ENCODE measurements around the gene FOXR2. TPM values are rescaled to one million over a fixed set of nuclear protein-coding genes. Genes with fewer than 3 reads are reported as not detected.

Gene FOXR2, protein sequence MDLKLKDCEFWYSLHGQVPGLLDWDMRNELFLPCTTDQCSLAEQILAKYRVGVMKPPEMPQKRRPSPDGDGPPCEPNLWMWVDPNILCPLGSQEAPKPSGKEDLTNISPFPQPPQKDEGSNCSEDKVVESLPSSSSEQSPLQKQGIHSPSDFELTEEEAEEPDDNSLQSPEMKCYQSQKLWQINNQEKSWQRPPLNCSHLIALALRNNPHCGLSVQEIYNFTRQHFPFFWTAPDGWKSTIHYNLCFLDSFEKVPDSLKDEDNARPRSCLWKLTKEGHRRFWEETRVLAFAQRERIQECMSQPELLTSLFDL
- not detected in 3 replicates for total RNA-seq
- long read RNA-seq = 0 reads

DNA sequence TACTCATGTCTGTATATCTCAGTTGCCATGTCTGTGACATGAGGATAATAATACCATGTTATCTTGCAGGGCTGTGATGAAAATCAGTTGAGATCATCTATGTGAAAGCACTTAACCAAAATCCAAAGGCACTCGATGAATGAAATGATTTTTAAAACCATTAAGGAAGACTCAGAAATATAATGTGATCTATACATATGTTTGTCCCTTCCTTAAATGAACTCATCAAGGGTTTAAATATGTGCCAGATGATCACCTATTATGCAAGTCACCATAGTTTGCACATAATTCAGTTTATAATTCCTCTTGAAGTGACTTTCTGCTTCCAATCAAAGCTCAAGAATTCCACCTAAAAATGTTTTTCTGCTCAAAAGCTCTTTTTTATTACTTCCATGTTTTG lies at the start of gene FOXR2:
TSS of gene FOXR2 (plus strand) at position 301 of the 400 bp plus-strand sequence. CDS start 312 bp downstream, outside the sequence.
- H3K4me3 Mint-ChIP-seq (ENCODE audit: unreplicated experiment) = no peak within 1 kb of the TSS
- no peaks in the 10 kb centered on the region for H3K27me3 Mint-ChIP-seq (ENCODE audit: low read depth)
- no peaks in the 10 kb centered on the region for H3K36me3 Mint-ChIP-seq (ENCODE audit: low read depth)
- H3K4me1 Mint-ChIP-seq (ENCODE audit: low read depth) = no peaks in the 10 kb centered on the region
- no peak for DNase-seq (ENCODE audit: low spot score)
- no peak within 1 kb of the TSS for H3K27ac Mint-ChIP-seq (ENCODE audit: unreplicated experiment)
- TF ChIP-seq, protein P1, sequence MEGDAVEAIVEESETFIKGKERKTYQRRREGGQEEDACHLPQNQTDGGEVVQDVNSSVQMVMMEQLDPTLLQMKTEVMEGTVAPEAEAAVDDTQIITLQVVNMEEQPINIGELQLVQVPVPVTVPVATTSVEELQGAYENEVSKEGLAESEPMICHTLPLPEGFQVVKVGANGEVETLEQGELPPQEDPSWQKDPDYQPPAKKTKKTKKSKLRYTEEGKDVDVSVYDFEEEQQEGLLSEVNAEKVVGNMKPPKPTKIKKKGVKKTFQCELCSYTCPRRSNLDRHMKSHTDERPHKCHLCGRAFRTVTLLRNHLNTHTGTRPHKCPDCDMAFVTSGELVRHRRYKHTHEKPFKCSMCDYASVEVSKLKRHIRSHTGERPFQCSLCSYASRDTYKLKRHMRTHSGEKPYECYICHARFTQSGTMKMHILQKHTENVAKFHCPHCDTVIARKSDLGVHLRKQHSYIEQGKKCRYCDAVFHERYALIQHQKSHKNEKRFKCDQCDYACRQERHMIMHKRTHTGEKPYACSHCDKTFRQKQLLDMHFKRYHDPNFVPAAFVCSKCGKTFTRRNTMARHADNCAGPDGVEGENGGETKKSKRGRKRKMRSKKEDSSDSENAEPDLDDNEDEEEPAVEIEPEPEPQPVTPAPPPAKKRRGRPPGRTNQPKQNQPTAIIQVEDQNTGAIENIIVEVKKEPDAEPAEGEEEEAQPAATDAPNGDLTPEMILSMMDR (IDR thresholded peaks at IDR 0.05) = no peak
- peaks cover 17% of the 10 kb centered on the region for H3K9me3 Mint-ChIP-seq (ENCODE audit: low read depth)

DNA sequence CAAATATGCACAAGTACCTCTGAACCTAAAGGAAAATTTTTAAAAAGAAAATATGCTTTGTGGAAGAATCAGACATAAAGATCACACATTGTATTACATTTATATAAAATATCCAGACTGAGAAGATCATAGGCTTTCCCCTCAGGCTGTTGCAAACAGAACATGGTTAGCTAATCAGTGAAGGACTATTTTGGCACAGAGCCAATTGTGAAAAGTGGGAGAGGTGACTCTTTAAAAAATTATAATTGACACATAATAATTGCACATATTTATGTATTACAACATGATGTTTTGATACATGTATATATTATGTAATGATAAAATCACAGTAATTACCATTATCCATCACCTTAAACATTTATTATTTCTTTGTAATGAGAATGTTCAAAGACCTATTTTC lies 44.1 kb upstream of the FOXR2 start:
- TF ChIP-seq, protein P1 (IDR thresholded peaks at IDR 0.05) = no peak
- Mint-ChIP-seq H3K36me3 (ENCODE audit: low read depth) (no peaks in the 10 kb centered on the region), H3K9me3 (ENCODE audit: low read depth) (peaks cover 28% of the 10 kb centered on the region), H3K4me1 (ENCODE audit: low read depth) (no peaks in the 10 kb centered on the region), H3K4me3 (ENCODE audit: unreplicated experiment) (no peak overlapping the region), H3K27ac (ENCODE audit: unreplicated experiment) (no peak overlapping the region), H3K27me3 (ENCODE audit: low read depth) (no peaks in the 10 kb centered on the region)
- no peak for DNase-seq (ENCODE audit: low spot score)

DNA sequence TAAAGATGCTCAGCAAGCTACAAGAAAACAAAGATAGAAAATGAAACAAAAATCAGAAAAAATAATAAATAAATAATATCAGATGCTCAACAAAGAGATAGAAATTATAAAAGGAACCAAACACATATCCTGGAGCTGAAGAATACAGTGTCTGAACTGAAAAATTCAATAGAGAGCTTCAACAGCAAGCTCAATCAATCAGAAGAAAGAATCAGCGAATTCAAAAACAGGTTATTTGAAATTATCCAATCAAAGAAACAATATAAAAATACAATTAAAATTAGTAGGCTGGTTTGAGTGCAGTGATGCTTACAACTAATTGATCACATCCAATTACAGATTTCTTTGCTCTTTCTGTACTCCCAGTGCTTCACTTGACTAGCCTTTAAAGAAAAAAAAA lies 40.8 kb upstream of the FOXR2 start:
- H3K27ac Mint-ChIP-seq (ENCODE audit: unreplicated experiment) = no peak overlapping the region
- H3K36me3 Mint-ChIP-seq (ENCODE audit: low read depth) = no peaks in the 10 kb centered on the region
- no peak for DNase-seq (ENCODE audit: low spot score)
- H3K27me3 Mint-ChIP-seq (ENCODE audit: low read depth) = no peaks in the 10 kb centered on the region
- peaks cover 34% of the 10 kb centered on the region for H3K9me3 Mint-ChIP-seq (ENCODE audit: low read depth)
- no peaks in the 10 kb centered on the region for H3K4me1 Mint-ChIP-seq (ENCODE audit: low read depth)
- H3K4me3 Mint-ChIP-seq (ENCODE audit: unreplicated experiment) = no peak overlapping the region
- TF ChIP-seq, protein P1 (IDR thresholded peaks at IDR 0.05) = no peak

DNA sequence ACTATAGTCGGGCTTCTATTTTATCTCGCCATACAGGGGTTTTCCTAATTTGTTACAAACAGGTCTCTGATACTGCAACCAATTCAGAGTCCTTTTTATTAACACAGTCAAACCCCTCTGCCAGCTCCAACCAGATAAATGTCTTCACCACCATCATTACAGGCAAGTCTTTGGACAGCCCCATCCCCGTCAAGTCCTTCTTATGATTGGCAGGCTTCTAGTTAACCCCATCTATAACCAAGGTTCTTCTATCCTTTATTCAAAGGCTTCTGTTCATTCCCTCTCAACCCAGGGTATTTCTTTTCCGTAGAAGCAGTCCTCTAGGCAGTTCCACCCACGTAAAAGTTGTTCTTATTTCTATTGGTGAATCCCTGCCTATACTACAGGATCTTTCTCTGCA lies 29.9 kb upstream of the FOXR2 start:
- H3K9me3 Mint-ChIP-seq (ENCODE audit: low read depth) = peaks cover 28% of the 10 kb centered on the region
- DNase-seq (ENCODE audit: low spot score) = no peak
- TF ChIP-seq, protein P1 (IDR thresholded peaks at IDR 0.05) = no peak

DNA sequence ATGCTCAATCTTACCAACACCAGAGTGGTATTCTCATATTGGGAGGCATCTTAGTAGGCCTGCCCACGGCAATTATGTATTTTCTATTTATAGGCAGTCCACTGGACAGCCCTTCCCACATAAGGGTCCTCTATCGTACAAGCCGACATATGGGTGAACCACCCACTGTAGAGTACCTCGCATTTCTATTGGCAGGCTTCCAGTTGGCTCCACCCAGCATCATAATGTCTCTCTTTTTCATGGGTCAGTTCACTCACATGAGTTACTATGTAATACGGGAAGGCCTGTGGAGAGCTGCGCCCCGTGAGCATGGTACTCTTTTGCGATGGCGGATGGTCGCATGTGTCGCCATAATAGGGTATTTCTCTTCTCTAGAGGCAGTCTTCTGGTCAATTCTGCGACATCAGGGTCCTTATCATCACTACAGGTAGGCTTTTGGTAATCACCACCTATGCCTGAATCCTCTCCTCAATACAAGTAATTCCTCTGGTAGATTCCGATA lies 29.4 kb upstream of the FOXR2 start:
- Mint-ChIP-seq H3K9me3 (ENCODE audit: low read depth) (peaks cover 24% of the 10 kb centered on the region), H3K27me3 (ENCODE audit: low read depth) (no peaks in the 10 kb centered on the region), H3K27ac (ENCODE audit: unreplicated experiment) (no peak overlapping the region), H3K4me1 (ENCODE audit: low read depth) (no peaks in the 10 kb centered on the region), H3K4me3 (ENCODE audit: unreplicated experiment) (no peak overlapping the region), H3K36me3 (ENCODE audit: low read depth) (no peaks in the 10 kb centered on the region)
- DNase-seq (ENCODE audit: low spot score) = no peak
- TF ChIP-seq, protein P1 (IDR thresholded peaks at IDR 0.05) = no peak

More for the DNA sequence above, 29.9 kb upstream of the FOXR2 start:
- Mint-ChIP-seq H3K27me3 (ENCODE audit: low read depth) (no peaks in the 10 kb centered on the region), H3K4me3 (ENCODE audit: unreplicated experiment) (no peak overlapping the region), H3K36me3 (ENCODE audit: low read depth) (no peaks in the 10 kb centered on the region), H3K27ac (ENCODE audit: unreplicated experiment) (no peak overlapping the region), H3K4me1 (ENCODE audit: low read depth) (no peaks in the 10 kb centered on the region)
